ENCODE data around the gene PTPRN2. TPM values are rescaled to one million over a fixed set of nuclear protein-coding genes. Genes with fewer than 3 reads are reported as not detected.

The PTPRN2 gene
- total and polyA plus RNA-seq, 2 donors (not counting 3 experiments of a cell fraction or from before 2014, with no cell fraction given): 0.62 to 0.88 TPM

DNA sequence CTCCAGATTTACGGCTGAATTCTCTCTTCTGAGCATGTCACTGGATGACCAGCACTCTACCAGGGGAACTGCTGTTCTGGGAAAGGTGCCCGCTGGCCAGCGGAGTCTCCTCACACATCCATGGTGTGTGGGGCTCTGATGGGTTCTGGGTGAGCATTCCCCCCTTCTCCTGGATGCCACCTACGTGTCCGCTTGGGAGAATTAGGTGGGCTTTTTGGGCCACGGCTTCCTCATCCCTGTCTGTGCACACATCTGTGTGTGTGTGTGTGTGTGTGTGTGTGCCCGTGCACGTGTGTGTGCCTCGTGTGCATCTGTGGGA lies 1087.8 kb downstream of the PTPRN2 start:
- dilution Hi-C loops (cut with MboI; ENCODE audit: extremely low pct_ligation_motif_present, low sequenced_read_pairs): no loop called here
- ChIA-PET CTCF (no interaction called here), POLR2A (no interaction called here)
- Histone ChIP-seq H3K27me3 (ENCODE audit: control insufficient read depth in 2 of 2, insufficient read depth in 2 of 2, low read length in 2 of 2) (no peaks in the 10 kb centered on the region), H2AFZ (ENCODE audit: low read depth, low read length) (no peak overlapping the region), H3K9ac (replicated peaks; ENCODE audit: extremely low read depth, insufficient read depth, low read length) (no peak overlapping the region), H3K27ac (ENCODE audit: insufficient read depth, low read depth, low read length) (no peak overlapping the region), H3K4me1 (ENCODE audit: control insufficient read depth, extremely low read depth, insufficient read depth, low read length) (peaks cover 9% of the 10 kb centered on the region), H3K4me3 (replicated peaks in 1 of 3; ENCODE audit: insufficient read depth in 1 of 3, low read depth in 1 of 3, low read length in 3 of 3) (no peak overlapping the region), H3K9me3 (replicated peaks; ENCODE audit: control insufficient read depth, insufficient read depth, low read length) (no peaks in the 10 kb centered on the region), H3K36me3 (ENCODE audit: control insufficient read depth in 2 of 2, extremely low read depth in 1 of 2, insufficient read depth in 2 of 2, low read length in 2 of 2) (no peaks in the 10 kb centered on the region), H3K9me1 (replicated peaks; ENCODE audit: control insufficient read depth, extremely low read depth, insufficient read depth, low read length) (no peaks in the 10 kb centered on the region), H3K79me2 (ENCODE audit: control insufficient read depth, insufficient read depth, low read length) (no peaks in the 10 kb centered on the region), H4K20me1 (replicated peaks; ENCODE audit: control insufficient read depth, extremely low read depth, insufficient read depth, low read length) (no peaks in the 10 kb centered on the region), H3K4me2 (ENCODE audit: insufficient read depth, low read length) (no peak overlapping the region)
- no peak for FAIRE-seq
- BruUV-seq (replicated peaks): no TSS peak
- TF ChIP-seq EZH2 (IDR thresholded peaks at IDR 0.05; ENCODE audit: borderline replicate concordance, low read depth, low read length, severe bottlenecking) (no peak), CTCF (IDR thresholded peaks at IDR 0.05; ENCODE audit: extremely low read depth in 1 of 2, insufficient read depth in 1 of 2, low read depth in 1 of 2, low read length in 2 of 2) (no peak), POLR2A (IDR thresholded peaks at IDR 0.05; ENCODE audit: low read depth, low read length) (no peak), GATA2 (IDR thresholded peaks at IDR 0.05; ENCODE audit: insufficient read depth, insufficient read length, low read depth, low read length) (no peak), MAX (IDR thresholded peaks at IDR 0.05; ENCODE audit: insufficient read depth, insufficient read length) (no peak), POLR2AphosphoS5 (IDR thresholded peaks at IDR 0.05; ENCODE audit: insufficient read depth, low read depth, low read length) (no peak), MYC (IDR thresholded peaks at IDR 0.05; ENCODE audit: low read depth, low read length) (no peak), FOS (IDR thresholded peaks at IDR 0.05; ENCODE audit: borderline replicate concordance, insufficient read depth, low read length) (no peak), JUN (IDR thresholded peaks at IDR 0.05; ENCODE audit: borderline replicate concordance, insufficient read depth, insufficient read length, low read depth) (no peak)
- intact Hi-C loops (cut with micrococcal nuclease): no loop called here
- DNase-seq (ENCODE audit: low read depth, low spot score): no peak

Data from endothelial cell of umbilical vein (primary cell).